Prostate gland (tissue), 2 donors: ENCODE data around the gene TARBP1.

Experiments used
- POLR2A ChIP-seq: fragments of 450-650 bp; IDR thresholded peaks from one replicate; pipeline ENCODE4 v1.6.1; 2016; ENCODE audit warnings: antibody characterized with exemption, mild to moderate bottlenecking
- POLR2AphosphoS5 ChIP-seq: sonication (generic); formaldehyde crosslinking; IDR thresholded peaks from one replicate; pipeline ENCODE4 v1.6.1; 2017; ENCODE audit warnings: antibody characterized with exemption
- TF ChIP-seq, protein P1 (sequence below), 4 experiments: fragments of 200-600 bp in 2 of 4; fragments of 450-650 bp in 2 of 4; sonication (generic) in 2 of 4; IDR thresholded peaks; 1 replicate in 3 of 4; 2 replicates in 1 of 4; pipeline ENCODE4 v1.5.1; 2016 to 2019; ENCODE audit warnings: antibody characterized with exemption in 4 of 4, mild to moderate bottlenecking in 2 of 4, moderate library complexity in 2 of 4

DNA sequence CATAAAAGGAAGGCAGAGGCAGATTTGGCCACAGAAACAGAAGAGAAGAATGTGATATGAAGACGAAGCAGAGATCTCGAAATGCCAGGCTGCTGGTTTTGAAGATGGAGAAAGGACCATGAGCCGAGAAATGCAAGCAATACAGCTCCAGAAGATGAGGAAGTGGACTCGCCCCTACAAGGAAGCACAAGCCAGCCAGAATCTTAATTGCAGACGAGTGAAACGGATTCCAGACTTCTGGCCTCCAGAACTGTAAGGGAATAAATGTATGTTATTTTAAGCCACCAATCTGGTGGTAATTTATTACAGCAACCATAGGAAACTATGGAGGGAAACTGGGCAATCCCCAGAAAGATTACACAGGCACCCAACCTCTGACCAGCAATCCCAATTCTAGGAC, 24.1 kb downstream of the TARBP1 start:
- TF ChIP-seq, protein P1, sequence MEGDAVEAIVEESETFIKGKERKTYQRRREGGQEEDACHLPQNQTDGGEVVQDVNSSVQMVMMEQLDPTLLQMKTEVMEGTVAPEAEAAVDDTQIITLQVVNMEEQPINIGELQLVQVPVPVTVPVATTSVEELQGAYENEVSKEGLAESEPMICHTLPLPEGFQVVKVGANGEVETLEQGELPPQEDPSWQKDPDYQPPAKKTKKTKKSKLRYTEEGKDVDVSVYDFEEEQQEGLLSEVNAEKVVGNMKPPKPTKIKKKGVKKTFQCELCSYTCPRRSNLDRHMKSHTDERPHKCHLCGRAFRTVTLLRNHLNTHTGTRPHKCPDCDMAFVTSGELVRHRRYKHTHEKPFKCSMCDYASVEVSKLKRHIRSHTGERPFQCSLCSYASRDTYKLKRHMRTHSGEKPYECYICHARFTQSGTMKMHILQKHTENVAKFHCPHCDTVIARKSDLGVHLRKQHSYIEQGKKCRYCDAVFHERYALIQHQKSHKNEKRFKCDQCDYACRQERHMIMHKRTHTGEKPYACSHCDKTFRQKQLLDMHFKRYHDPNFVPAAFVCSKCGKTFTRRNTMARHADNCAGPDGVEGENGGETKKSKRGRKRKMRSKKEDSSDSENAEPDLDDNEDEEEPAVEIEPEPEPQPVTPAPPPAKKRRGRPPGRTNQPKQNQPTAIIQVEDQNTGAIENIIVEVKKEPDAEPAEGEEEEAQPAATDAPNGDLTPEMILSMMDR (IDR thresholded peaks at IDR 0.05) = no peak
- no peak for TF ChIP-seq POLR2AphosphoS5
- TF ChIP-seq POLR2A = no peak
